Measurements from ENCODE around the gene BANP. TPM values are rescaled to one million over a fixed set of nuclear protein-coding genes. Genes with fewer than 3 reads are reported as not detected.

The BANP gene
- total RNA-seq, 5 donors from 2014 or later (not counting 1 experiment from before 2014, with no cell fraction given): 57.1 to 81.9 (median 69.4) TPM

DNA sequence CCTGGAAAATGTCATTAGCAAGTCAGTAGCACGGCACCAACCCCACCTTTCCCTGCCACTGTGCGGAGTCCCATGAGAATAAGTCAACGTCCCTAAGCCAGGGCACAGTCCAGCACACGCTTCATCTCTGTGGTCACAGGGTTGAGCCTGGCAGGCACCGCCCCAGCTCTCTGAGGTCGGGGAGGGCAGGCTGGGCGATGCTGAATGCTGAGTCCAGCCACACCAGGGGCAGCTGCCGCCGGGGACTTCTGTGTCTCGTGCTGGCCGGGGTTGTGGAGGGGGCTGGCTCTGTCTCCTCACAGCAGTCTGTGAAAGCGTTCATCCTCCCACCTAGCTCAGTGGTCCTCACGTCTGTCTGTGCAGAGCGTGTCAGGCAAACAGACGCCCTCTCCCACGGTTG, 53.2 kb downstream of the BANP start:
- no peak overlapping the region for H3K4me3 ChIP-seq (ENCODE audit: control insufficient read depth in 1 of 2, extremely low read depth in 1 of 2, low read length in 1 of 2)
- Mint-ChIP-seq H3K36me3 (peaks cover 51% of the 10 kb centered on the region), H3K27ac (no peak overlapping the region), H3K9me3 (no peaks in the 10 kb centered on the region), H3K4me3 (no peak overlapping the region), H3K27me3 (no peaks in the 10 kb centered on the region), H3K4me1 (peaks cover 3 to 11% (median 10%) of the 10 kb centered on the region in 3 donors)
- DNase-seq: no peak
- no peak overlapping the region for H3K27ac ChIP-seq (ENCODE audit: low read length)
- H3K27me3 ChIP-seq (replicated peaks in 1 of 2; ENCODE audit: control insufficient read depth in 2 of 2, extremely low read depth in 1 of 2, insufficient read depth in 2 of 2, low read length in 1 of 2): no peaks in the 10 kb centered on the region
- H3K4me1 ChIP-seq (ENCODE audit: control insufficient read depth in 1 of 2, extremely low read depth in 1 of 2, insufficient read depth in 2 of 2, low read length in 2 of 2): no peaks in the 10 kb centered on the region
- ChIA-PET CTCF (no interaction called here), POLR2A (interaction anchor here in 1 of 2 donors (0.5 kb wide), 1 partner anchor 28 kb away, joined by 3 read pairs; no protein-coding TSS in a partner anchor)
- H3K36me3 ChIP-seq (ENCODE audit: control insufficient read depth in 2 of 2, extremely low read depth in 1 of 2, insufficient read depth in 1 of 2, low read length in 1 of 2): peaks cover 23 to 59% of the 10 kb centered on the region in 2 donors
- H3K9me3 ChIP-seq: no peaks in the 10 kb centered on the region
- 96% methylated on average over 9 of the region's 16 CpGs for WGBS (ENCODE audit: insufficient coverage)
- no peak for ATAC-seq (replicated peaks in 1 of 4)

DNA sequence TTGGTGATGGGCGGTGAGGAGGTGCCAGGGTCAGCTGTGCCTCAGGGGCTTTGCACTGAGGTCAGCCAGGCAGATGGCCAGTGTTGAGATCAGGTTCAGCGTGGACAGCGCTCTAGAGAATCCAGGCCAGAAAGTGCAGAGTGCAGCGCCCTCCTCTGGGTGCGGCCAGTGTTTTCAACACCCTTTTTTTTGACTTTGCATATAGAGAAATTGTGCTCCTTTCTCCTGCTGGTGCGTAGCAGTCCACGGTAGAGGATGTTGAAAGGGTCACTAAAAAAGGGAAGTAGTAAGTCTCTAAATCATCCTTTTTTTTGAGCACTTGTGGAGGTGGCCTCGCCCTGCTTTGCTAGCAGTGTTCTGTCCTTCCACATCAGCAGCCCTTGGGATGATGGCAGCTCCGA, 53.9 kb downstream of the BANP start:
- H3K27me3 Mint-ChIP-seq: no peaks in the 10 kb centered on the region
- CTCF ChIA-PET: no interaction called here
- no peak overlapping the region for H3K4me3 Mint-ChIP-seq
- POLR2A ChIA-PET: no interaction called here
- Histone ChIP-seq H3K27ac (ENCODE audit: low read length) (no peak overlapping the region), H3K9me3 (no peaks in the 10 kb centered on the region), H3K4me3 (ENCODE audit: control insufficient read depth in 1 of 2, extremely low read depth in 1 of 2, low read length in 1 of 2) (no peak overlapping the region), H3K4me1 (ENCODE audit: control insufficient read depth in 1 of 2, extremely low read depth in 1 of 2, insufficient read depth in 2 of 2, low read length in 2 of 2) (no peaks in the 10 kb centered on the region), H3K27me3 (replicated peaks in 1 of 2; ENCODE audit: control insufficient read depth in 2 of 2, extremely low read depth in 1 of 2, insufficient read depth in 2 of 2, low read length in 1 of 2) (no peaks in the 10 kb centered on the region), H3K36me3 (ENCODE audit: control insufficient read depth in 2 of 2, extremely low read depth in 1 of 2, insufficient read depth in 1 of 2, low read length in 1 of 2) (peaks cover 23 to 65% of the 10 kb centered on the region in 2 donors)
- H3K4me1 Mint-ChIP-seq: peaks cover 3 to 12% (median 11%) of the 10 kb centered on the region in 3 donors
- WGBS (ENCODE audit: insufficient coverage): 92% methylated on average over 7 of the region's 9 CpGs
- no peaks in the 10 kb centered on the region for H3K9me3 Mint-ChIP-seq
- ATAC-seq (replicated peaks in 1 of 4) (no peak), DNase-seq (peak in 2 of 35 experiments; percentile 7 to 16)
- H3K36me3 Mint-ChIP-seq: peaks cover 53% of the 10 kb centered on the region
- H3K27ac Mint-ChIP-seq: no peak overlapping the region

DNA sequence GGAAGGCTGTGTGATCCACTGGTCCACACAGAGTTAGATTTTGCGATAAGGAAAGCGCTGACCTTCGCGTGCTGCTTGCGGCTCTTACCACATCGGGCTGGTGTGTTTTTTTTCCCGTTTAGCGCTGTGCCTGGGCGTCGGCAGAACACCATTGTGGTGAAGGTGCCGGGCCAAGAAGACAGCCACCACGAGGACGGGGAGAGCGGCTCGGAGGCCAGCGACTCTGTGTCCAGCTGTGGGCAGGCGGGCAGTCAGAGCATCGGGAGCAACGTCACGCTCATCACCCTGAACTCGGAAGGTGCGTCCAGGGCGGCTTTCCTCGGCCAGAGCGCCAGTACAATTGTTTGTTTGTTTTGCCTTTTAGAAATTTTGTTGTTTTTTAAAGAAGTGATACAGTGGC, 54.7 kb downstream of the BANP start:
- Histone ChIP-seq H3K27me3 (replicated peaks in 1 of 2; ENCODE audit: control insufficient read depth in 2 of 2, extremely low read depth in 1 of 2, insufficient read depth in 2 of 2, low read length in 1 of 2) (no peaks in the 10 kb centered on the region), H3K36me3 (ENCODE audit: control insufficient read depth in 2 of 2, extremely low read depth in 1 of 2, insufficient read depth in 1 of 2, low read length in 1 of 2) (peaks cover 25 to 72% of the 10 kb centered on the region in 2 donors), H3K4me3 (ENCODE audit: control insufficient read depth in 1 of 2, extremely low read depth in 1 of 2, low read length in 1 of 2) (no peak overlapping the region), H3K4me1 (ENCODE audit: control insufficient read depth in 1 of 2, extremely low read depth in 1 of 2, insufficient read depth in 2 of 2, low read length in 2 of 2) (no peaks in the 10 kb centered on the region), H3K9me3 (no peaks in the 10 kb centered on the region), H3K27ac (ENCODE audit: low read length) (no peak overlapping the region)
- DNase-seq (no peak), ATAC-seq (replicated peaks in 1 of 4) (no peak)
- H3K4me1 Mint-ChIP-seq: peaks cover 3 to 12% (median 11%) of the 10 kb centered on the region in 3 donors
- no peak overlapping the region for H3K4me3 Mint-ChIP-seq
- peaks cover 60% of the 10 kb centered on the region for H3K36me3 Mint-ChIP-seq
- no peak overlapping the region for H3K27ac Mint-ChIP-seq
- ChIA-PET CTCF (no interaction called here), POLR2A (no interaction called here)
- no peaks in the 10 kb centered on the region for H3K9me3 Mint-ChIP-seq
- H3K27me3 Mint-ChIP-seq: no peaks in the 10 kb centered on the region
- 94% methylated on average over 24 of the region's 25 CpGs for WGBS (ENCODE audit: insufficient coverage)

DNA sequence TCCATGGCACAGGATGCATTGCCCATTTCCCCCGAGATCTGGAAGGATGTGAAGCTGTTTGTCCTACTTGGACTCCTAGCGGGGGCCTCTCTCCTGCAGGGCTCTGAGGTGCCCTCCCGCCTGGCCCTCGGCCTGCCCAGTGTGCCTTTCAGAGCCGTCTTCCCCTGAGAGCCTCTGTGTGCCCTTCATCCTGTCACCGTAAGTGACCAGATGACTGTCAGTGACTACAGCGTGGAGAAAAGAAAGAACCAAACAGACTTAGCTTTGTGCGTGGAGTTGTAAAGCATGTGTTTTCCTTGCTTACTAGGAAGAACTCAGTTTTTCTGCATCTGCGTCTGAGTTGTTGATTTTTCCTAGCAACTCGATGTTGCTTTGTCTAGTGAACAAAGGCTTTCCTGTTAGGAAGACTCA, 56.1 kb downstream of the BANP start:
- H3K27ac Mint-ChIP-seq: no peak overlapping the region
- 97% methylated on average over 7 of the region's 10 CpGs for WGBS (ENCODE audit: insufficient coverage)
- ChIA-PET POLR2A (interaction anchor here in 1 of 2 donors (0.5 kb wide), 1 partner anchor 334 kb away, joined by 6 read pairs; no protein-coding TSS in a partner anchor), CTCF (interaction anchor here in 1 of 2 donors (0.6 kb wide), 1 partner anchor 57 kb away, joined by 5 read pairs; no protein-coding TSS in a partner anchor)
- Histone ChIP-seq H3K27me3 (replicated peaks in 1 of 2; ENCODE audit: control insufficient read depth in 2 of 2, extremely low read depth in 1 of 2, insufficient read depth in 2 of 2, low read length in 1 of 2) (no peaks in the 10 kb centered on the region), H3K27ac (ENCODE audit: low read length) (no peak overlapping the region), H3K36me3 (ENCODE audit: control insufficient read depth in 2 of 2, extremely low read depth in 1 of 2, insufficient read depth in 1 of 2, low read length in 1 of 2) (peaks cover 28 to 70% of the 10 kb centered on the region in 2 donors), H3K9me3 (no peaks in the 10 kb centered on the region), H3K4me1 (ENCODE audit: control insufficient read depth in 1 of 2, extremely low read depth in 1 of 2, insufficient read depth in 2 of 2, low read length in 2 of 2) (no peaks in the 10 kb centered on the region), H3K4me3 (ENCODE audit: control insufficient read depth in 1 of 2, extremely low read depth in 1 of 2, low read length in 1 of 2) (no peak overlapping the region)
- DNase-seq (no peak), ATAC-seq (replicated peaks in 1 of 4) (no peak)
- peaks cover 0 to 9% (median 8%) of the 10 kb centered on the region in 3 donors for H3K4me1 Mint-ChIP-seq
- no peaks in the 10 kb centered on the region for H3K27me3 Mint-ChIP-seq
- peaks cover 57% of the 10 kb centered on the region for H3K36me3 Mint-ChIP-seq
- H3K9me3 Mint-ChIP-seq: no peaks in the 10 kb centered on the region
- H3K4me3 Mint-ChIP-seq: no peak overlapping the region

DNA sequence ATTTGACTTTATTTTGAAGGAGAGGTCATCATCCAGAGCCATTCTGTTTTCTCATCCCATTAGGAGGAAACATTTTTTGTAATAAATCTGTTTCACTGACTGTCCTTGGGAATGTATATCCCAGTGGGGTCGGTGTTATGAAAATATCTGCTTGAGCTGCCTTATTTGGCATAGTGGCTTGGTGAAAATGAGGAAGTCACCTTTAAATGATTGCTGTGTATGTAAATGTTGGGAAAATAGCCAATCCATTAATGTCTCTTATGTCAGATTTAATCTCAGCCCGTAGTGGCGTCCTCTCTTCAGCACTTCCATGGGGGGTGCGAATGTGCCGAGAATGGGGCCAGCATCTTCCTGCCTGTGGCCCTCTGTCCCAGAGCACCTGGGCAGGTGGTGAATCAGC, 57.6 kb downstream of the BANP start:
- Histone ChIP-seq H3K27me3 (replicated peaks in 1 of 2; ENCODE audit: control insufficient read depth in 2 of 2, extremely low read depth in 1 of 2, insufficient read depth in 2 of 2, low read length in 1 of 2) (no peaks in the 10 kb centered on the region), H3K27ac (ENCODE audit: low read length) (no peak overlapping the region), H3K36me3 (ENCODE audit: control insufficient read depth in 2 of 2, extremely low read depth in 1 of 2, insufficient read depth in 1 of 2, low read length in 1 of 2) (peaks cover 24 to 66% of the 10 kb centered on the region in 2 donors), H3K9me3 (no peaks in the 10 kb centered on the region), H3K4me1 (ENCODE audit: control insufficient read depth in 1 of 2, extremely low read depth in 1 of 2, insufficient read depth in 2 of 2, low read length in 2 of 2) (no peaks in the 10 kb centered on the region), H3K4me3 (ENCODE audit: control insufficient read depth in 1 of 2, extremely low read depth in 1 of 2, low read length in 1 of 2) (no peak overlapping the region)
- Mint-ChIP-seq H3K27ac (no peak overlapping the region), H3K4me3 (no peak overlapping the region), H3K36me3 (peaks cover 65% of the 10 kb centered on the region), H3K9me3 (no peaks in the 10 kb centered on the region), H3K27me3 (no peaks in the 10 kb centered on the region), H3K4me1 (peaks cover 0 to 10% (median 7%) of the 10 kb centered on the region in 3 donors)
- WGBS (ENCODE audit: insufficient coverage): 100% methylated on average over 4 of the region's 5 CpGs
- DNase-seq: no peak
- ATAC-seq (replicated peaks in 1 of 4): no peak
- ChIA-PET CTCF (no interaction called here), POLR2A (no interaction called here)

DNA sequence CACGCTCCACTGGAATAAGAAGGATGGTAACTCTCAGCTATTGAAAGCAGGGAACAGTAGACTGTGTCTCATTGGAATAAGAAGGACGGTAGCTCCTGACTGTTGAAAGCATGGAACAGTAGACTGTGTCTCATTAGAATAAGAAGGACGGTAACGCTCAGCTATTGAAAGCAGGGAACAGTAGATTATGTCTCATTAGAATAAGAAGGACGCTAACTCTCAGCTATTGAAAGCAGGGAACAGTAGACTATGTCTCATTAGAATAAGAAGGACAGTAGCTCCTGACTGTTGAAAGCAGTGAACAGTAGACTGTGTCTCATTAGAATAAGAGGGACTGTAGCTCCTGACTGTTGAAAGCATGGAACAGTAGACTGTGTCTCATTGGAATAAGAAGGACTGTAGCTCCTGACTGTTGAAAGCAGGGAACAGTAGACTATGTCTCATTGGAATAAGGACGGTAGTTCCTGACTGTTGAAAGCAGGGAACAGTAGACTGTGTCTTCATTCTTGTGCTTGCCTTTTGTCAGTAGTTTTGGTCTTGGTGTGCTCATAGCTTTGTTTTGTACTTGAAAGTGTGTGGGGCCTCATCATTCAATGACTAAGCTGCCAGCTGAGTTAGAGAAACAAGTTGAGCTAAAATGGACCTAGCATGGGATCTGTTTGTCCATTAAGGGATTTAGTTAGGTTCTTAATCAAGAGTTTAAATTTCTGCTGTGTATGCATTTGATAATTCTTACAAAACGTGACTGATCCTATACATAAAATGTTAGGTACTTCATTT, 58.5 kb downstream of the BANP start:
- Mint-ChIP-seq H3K27ac (no peak overlapping the region), H3K4me1 (peaks cover 0 to 8% (median 7%) of the 10 kb centered on the region in 3 donors), H3K27me3 (no peaks in the 10 kb centered on the region), H3K4me3 (no peak overlapping the region), H3K9me3 (no peaks in the 10 kb centered on the region), H3K36me3 (peaks cover 59% of the 10 kb centered on the region)
- ATAC-seq (replicated peaks in 1 of 4) (no peak), DNase-seq (no peak)
- Histone ChIP-seq H3K4me1 (ENCODE audit: control insufficient read depth in 1 of 2, extremely low read depth in 1 of 2, insufficient read depth in 2 of 2, low read length in 2 of 2) (no peaks in the 10 kb centered on the region), H3K27ac (ENCODE audit: low read length) (no peak overlapping the region), H3K4me3 (ENCODE audit: control insufficient read depth in 1 of 2, extremely low read depth in 1 of 2, low read length in 1 of 2) (no peak overlapping the region), H3K27me3 (replicated peaks in 1 of 2; ENCODE audit: control insufficient read depth in 2 of 2, extremely low read depth in 1 of 2, insufficient read depth in 2 of 2, low read length in 1 of 2) (no peaks in the 10 kb centered on the region), H3K9me3 (no peaks in the 10 kb centered on the region), H3K36me3 (ENCODE audit: control insufficient read depth in 2 of 2, extremely low read depth in 1 of 2, insufficient read depth in 1 of 2, low read length in 1 of 2) (peaks cover 23 to 57% of the 10 kb centered on the region in 2 donors)
- WGBS (ENCODE audit: insufficient coverage): 94% methylated on average over 5 of the region's 7 CpGs
- ChIA-PET POLR2A (no interaction called here), CTCF (no interaction called here)
